ENCODE results near the gene SPDYA. TPM values are rescaled to one million over a fixed set of nuclear protein-coding genes. Genes with fewer than 3 reads are reported as not detected.

SPDYA gene
- total RNA-seq, 1 donor from 2014 or later = 1.9 TPM

- ATAC-seq (no peak), DNase-seq (no peak)
These were observed 31.4 kb downstream of the SPDYA start for GRCh38 chr2:28842042-28842441.

GRCh38 chr2:28855193-28855592 lies 44.6 kb downstream of the SPDYA start:
- Histone ChIP-seq H3K4me1 (no peaks in the 10 kb centered on the region), H3K27ac (no peak overlapping the region), H3K9me3 (no peaks in the 10 kb centered on the region), H3K27me3 (ENCODE audit: low read depth) (no peaks in the 10 kb centered on the region), H3K36me3 (peaks cover 26% of the 10 kb centered on the region), H3K4me3 (no peak overlapping the region)
- TF ChIP-seq CTCF (IDR thresholded peaks at IDR 0.05) = no peak
- DNase-seq (no peak), ATAC-seq (no peak)
- intact Hi-C loops (cut with DNase I) = no loop called here

More at GRCh38 chr2:28842042-28842441, 31.4 kb downstream of the SPDYA start:
- Histone ChIP-seq H3K4me1 (no peaks in the 10 kb centered on the region), H3K4me3 (no peak overlapping the region), H3K9me3 (no peaks in the 10 kb centered on the region), H3K36me3 (no peaks in the 10 kb centered on the region), H3K27me3 (ENCODE audit: low read depth) (no peaks in the 10 kb centered on the region), H3K27ac (no peak overlapping the region)
- intact Hi-C loops (cut with DNase I) = no loop called here
- no peak for TF ChIP-seq CTCF (IDR thresholded peaks at IDR 0.05)

GRCh38 chr2:28855977-28856376 lies 45.3 kb downstream of the SPDYA start:
- no peak overlapping the region for H3K27ac ChIP-seq
- intact Hi-C loops (cut with DNase I) = no loop called here
- TF ChIP-seq CTCF (IDR thresholded peaks at IDR 0.05) = no peak
- H3K4me3 ChIP-seq = no peak overlapping the region
- H3K4me1 ChIP-seq = no peaks in the 10 kb centered on the region
- peaks cover 32% of the 10 kb centered on the region for H3K36me3 ChIP-seq
- DNase-seq = no peak
- no peak for ATAC-seq
- no peaks in the 10 kb centered on the region for H3K27me3 ChIP-seq (ENCODE audit: low read depth)
- H3K9me3 ChIP-seq = no peaks in the 10 kb centered on the region

GRCh38 chr2:28868611-28869010 lies 58.0 kb downstream of the SPDYA start:
- DNase-seq (no peak), ATAC-seq (no peak)
- TF ChIP-seq CTCF (IDR thresholded peaks at IDR 0.05) = no peak
- H3K36me3 ChIP-seq = peaks cover 9% of the 10 kb centered on the region
- H3K27ac ChIP-seq = no peak overlapping the region
- H3K4me1 ChIP-seq = peaks cover 29% of the 10 kb centered on the region
- peak overlapping the region; percentile 99 for H3K4me3 ChIP-seq
- no peaks in the 10 kb centered on the region for H3K27me3 ChIP-seq (ENCODE audit: low read depth)
- H3K9me3 ChIP-seq = no peaks in the 10 kb centered on the region
- intact Hi-C loops (cut with DNase I) = no loop called here

- DNase-seq = peak; percentile 58
- intact Hi-C loops (cut with DNase I) = no loop called here
These were observed 59.0 kb downstream of the SPDYA start for GRCh38 chr2:28869494-28870145.

More at GRCh38 chr2:28869494-28870145, 59.0 kb downstream of the SPDYA start:
- H3K27ac ChIP-seq = peak overlapping the region; percentile 90
- ATAC-seq = peak; percentile 45 to 69
- H3K9me3 ChIP-seq = no peaks in the 10 kb centered on the region
- peak overlapping the region; percentile 99 for H3K4me3 ChIP-seq
- no peaks in the 10 kb centered on the region for H3K36me3 ChIP-seq
- peaks cover 29% of the 10 kb centered on the region for H3K4me1 ChIP-seq
- H3K27me3 ChIP-seq (ENCODE audit: low read depth) = no peaks in the 10 kb centered on the region
- TF ChIP-seq CTCF (IDR thresholded peaks at IDR 0.05) = no peak

Measured in lower lobe of right lung (tissue), 2 donors.